Smooth muscle cell (in vitro differentiated cells): ENCODE measurements around the gene TXK. TPM values are rescaled to one million over a fixed set of nuclear protein-coding genes. Genes with fewer than 3 reads are reported as not detected.

Experiments
- DNase-seq: peaks from one replicate; lab custom pipeline; 2025; ENCODE audit not compliant: unreplicated experiment; lab: John Stamatoyannopoulos, UW
- H2AFZ ChIP-seq: fragments of 200-600 bp; sonication (generic); 2 replicates; pipeline ENCODE4 v1.6.0; 2016; ENCODE audit warnings: antibody characterized with exemption, low read depth, mild to moderate bottlenecking
- H3F3A ChIP-seq: fragments of 200-600 bp; sonication (generic); 2 replicates; pipeline ENCODE4 v1.6.0; 2017; ENCODE audit warnings: antibody characterized with exemption, low read depth
- H3K27ac ChIP-seq: fragments of 200-600 bp; sonication (generic); 2 replicates; pipeline ENCODE4 v1.5.1; 2016; ENCODE audit warnings: low read depth, mild to moderate bottlenecking
- H3K27me3 ChIP-seq: fragments of 200-600 bp; sonication (generic); 2 replicates; pipeline ENCODE4 v1.6.1; 2016; ENCODE audit warnings: low read depth, mild to moderate bottlenecking
- H3K36me3 ChIP-seq: fragments of 200-600 bp; sonication (generic); 2 replicates; pipeline ENCODE4 v1.5.1; 2016; ENCODE audit warnings: low read depth
- H3K4me1 ChIP-seq: fragments of 200-600 bp; sonication (generic); 2 replicates; pipeline ENCODE4 v1.5.1; 2016; ENCODE audit warnings: low read depth
- H3K4me2 ChIP-seq: fragments of 200-600 bp; sonication (generic); 2 replicates; pipeline ENCODE4 v1.6.0; 2016; ENCODE audit warnings: mild to moderate bottlenecking
- H3K4me3 ChIP-seq: fragments of 200-600 bp; sonication (generic); 2 replicates; pipeline ENCODE4 v1.5.1; 2016; ENCODE audit warnings: mild to moderate bottlenecking
- H3K79me2 ChIP-seq: fragments of 200-600 bp; sonication (generic); 2 replicates; pipeline ENCODE4 v1.6.0; 2016; ENCODE audit warnings: low read depth, mild to moderate bottlenecking
- H3K9ac ChIP-seq: fragments of 200-600 bp; sonication (generic); 2 replicates; pipeline ENCODE4 v1.6.0; 2016; ENCODE audit warnings: low read depth
- H3K9me3 ChIP-seq: fragments of 200-600 bp; sonication (generic); replicated peaks from 2 replicates; pipeline ENCODE4 v1.5.1; 2016; ENCODE audit warnings: low read depth
- H4K20me1 ChIP-seq: fragments of 200-600 bp; sonication (generic); 2 replicates; pipeline ENCODE4 v1.6.0; 2016; ENCODE audit warnings: low read depth
- WGBS: methylation state at CpG from one replicate; pipeline ENCODE4 v1.1.7; 2016; ENCODE audit warnings: low lambda C conversion rate; 5-methylcytosine and 5-hydroxymethylcytosine counted together
- polyA plus RNA-seq: library from polyadenylated mRNA; unstranded; fragments of >200 nt; fragmentation: Nextera tagmentation; extraction: Ambion mirVana; gene quantifications from 2 replicates; pipeline ENCODE4 v1.2.1, GENCODE V29; 2016
- total RNA-seq: library from RNA; depleted of rRNA; stranded (reverse); fragments of >200 nt; gene quantifications from 2 replicates; pipeline ENCODE4 v1.2.3, GENCODE V29; 2014
- TF ChIP-seq, protein P1 (sequence below): fragments of 200-600 bp; sonication (generic); IDR thresholded peaks from 2 replicates; pipeline ENCODE4 v1.5.1; 2017; ENCODE audit warnings: borderline replicate concordance, mild to moderate bottlenecking, antibody characterized with exemption; ENCODE audit not compliant: insufficient read depth, poor library complexity, severe bottlenecking

Gene TXK
- total and polyA plus RNA-seq, 2 experiments from 2014 or later: 0.09 TPM; not detected in 1

DNA sequence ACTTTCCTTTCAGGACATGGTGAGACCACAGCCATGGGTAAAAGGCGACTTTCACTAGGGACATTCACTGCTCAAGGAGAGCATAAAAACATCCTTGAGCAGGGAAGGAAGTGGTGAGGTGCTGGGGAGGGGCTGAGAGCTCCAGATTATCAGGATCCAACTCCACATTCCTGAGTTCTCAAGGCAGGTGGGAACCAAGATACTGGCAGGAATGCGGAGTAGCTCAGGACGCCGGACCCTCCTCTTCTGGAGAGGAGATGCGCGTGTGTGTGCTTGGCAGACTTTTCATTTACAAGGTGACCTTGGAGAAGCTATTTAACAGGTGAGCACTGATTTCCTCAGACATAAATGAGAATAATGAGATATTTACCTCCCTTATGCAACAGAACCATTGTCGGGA lies 41.3 kb upstream of the TXK start:
- no peak overlapping the region for H3K9ac ChIP-seq
- no peak overlapping the region for H3K4me3 ChIP-seq
- no peaks in the 10 kb centered on the region for H4K20me1 ChIP-seq
- no peaks in the 10 kb centered on the region for H3K9me3 ChIP-seq
- H2AFZ ChIP-seq: no peak overlapping the region
- 84% methylated on average over 6 of the region's 7 CpGs for WGBS
- H3K27me3 ChIP-seq: no peaks in the 10 kb centered on the region
- H3K4me1 ChIP-seq: no peaks in the 10 kb centered on the region
- H3K79me2 ChIP-seq: no peaks in the 10 kb centered on the region
- TF ChIP-seq, protein P1, sequence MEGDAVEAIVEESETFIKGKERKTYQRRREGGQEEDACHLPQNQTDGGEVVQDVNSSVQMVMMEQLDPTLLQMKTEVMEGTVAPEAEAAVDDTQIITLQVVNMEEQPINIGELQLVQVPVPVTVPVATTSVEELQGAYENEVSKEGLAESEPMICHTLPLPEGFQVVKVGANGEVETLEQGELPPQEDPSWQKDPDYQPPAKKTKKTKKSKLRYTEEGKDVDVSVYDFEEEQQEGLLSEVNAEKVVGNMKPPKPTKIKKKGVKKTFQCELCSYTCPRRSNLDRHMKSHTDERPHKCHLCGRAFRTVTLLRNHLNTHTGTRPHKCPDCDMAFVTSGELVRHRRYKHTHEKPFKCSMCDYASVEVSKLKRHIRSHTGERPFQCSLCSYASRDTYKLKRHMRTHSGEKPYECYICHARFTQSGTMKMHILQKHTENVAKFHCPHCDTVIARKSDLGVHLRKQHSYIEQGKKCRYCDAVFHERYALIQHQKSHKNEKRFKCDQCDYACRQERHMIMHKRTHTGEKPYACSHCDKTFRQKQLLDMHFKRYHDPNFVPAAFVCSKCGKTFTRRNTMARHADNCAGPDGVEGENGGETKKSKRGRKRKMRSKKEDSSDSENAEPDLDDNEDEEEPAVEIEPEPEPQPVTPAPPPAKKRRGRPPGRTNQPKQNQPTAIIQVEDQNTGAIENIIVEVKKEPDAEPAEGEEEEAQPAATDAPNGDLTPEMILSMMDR: no peak
- H3F3A ChIP-seq: no peaks in the 10 kb centered on the region
- H3K27ac ChIP-seq: no peak overlapping the region
- DNase-seq: no peak
- no peak overlapping the region for H3K4me2 ChIP-seq
- H3K36me3 ChIP-seq: no peaks in the 10 kb centered on the region

GRCh38 chr4:48173056-48173991 lies 39.3 kb upstream of the TXK start:
- Histone ChIP-seq H3K27ac (peak overlapping the region; percentile 79), H3K4me1 (no peaks in the 10 kb centered on the region), H3K9me3 (no peaks in the 10 kb centered on the region), H3K4me2 (peak overlapping the region; percentile 62), H4K20me1 (no peaks in the 10 kb centered on the region), H3K4me3 (no peak overlapping the region), H3K36me3 (no peaks in the 10 kb centered on the region), H3F3A (no peaks in the 10 kb centered on the region), H3K9ac (peak overlapping the region; percentile 35), H3K27me3 (no peaks in the 10 kb centered on the region), H2AFZ (peak overlapping the region; percentile 34), H3K79me2 (no peaks in the 10 kb centered on the region)
- 50% methylated on average over 6 of the region's 6 CpGs for WGBS
- TF ChIP-seq, protein P1: no peak
- no peak for DNase-seq

- H3K9ac ChIP-seq: peak overlapping the region; percentile 35
- WGBS: 98% methylated on average over 4 of the region's 4 CpGs
- H2AFZ ChIP-seq: peak overlapping the region; percentile 34
- H4K20me1 ChIP-seq: no peaks in the 10 kb centered on the region
- no peaks in the 10 kb centered on the region for H3K9me3 ChIP-seq
- TF ChIP-seq, protein P1: no peak
- no peak overlapping the region for H3K4me3 ChIP-seq
- H3K27me3 ChIP-seq: no peaks in the 10 kb centered on the region
- no peak for DNase-seq
- no peaks in the 10 kb centered on the region for H3K4me1 ChIP-seq
- H3K27ac ChIP-seq: peak overlapping the region; percentile 79
- H3K36me3 ChIP-seq: no peaks in the 10 kb centered on the region
- peak overlapping the region; percentile 62 for H3K4me2 ChIP-seq
- no peaks in the 10 kb centered on the region for H3F3A ChIP-seq
- H3K79me2 ChIP-seq: no peaks in the 10 kb centered on the region
Measured at GRCh38 chr4:48172651-48173050, 38.6 kb upstream of the TXK start.
